ENCODE results near the gene SPATA20.

The SPATA20 gene

DNA sequence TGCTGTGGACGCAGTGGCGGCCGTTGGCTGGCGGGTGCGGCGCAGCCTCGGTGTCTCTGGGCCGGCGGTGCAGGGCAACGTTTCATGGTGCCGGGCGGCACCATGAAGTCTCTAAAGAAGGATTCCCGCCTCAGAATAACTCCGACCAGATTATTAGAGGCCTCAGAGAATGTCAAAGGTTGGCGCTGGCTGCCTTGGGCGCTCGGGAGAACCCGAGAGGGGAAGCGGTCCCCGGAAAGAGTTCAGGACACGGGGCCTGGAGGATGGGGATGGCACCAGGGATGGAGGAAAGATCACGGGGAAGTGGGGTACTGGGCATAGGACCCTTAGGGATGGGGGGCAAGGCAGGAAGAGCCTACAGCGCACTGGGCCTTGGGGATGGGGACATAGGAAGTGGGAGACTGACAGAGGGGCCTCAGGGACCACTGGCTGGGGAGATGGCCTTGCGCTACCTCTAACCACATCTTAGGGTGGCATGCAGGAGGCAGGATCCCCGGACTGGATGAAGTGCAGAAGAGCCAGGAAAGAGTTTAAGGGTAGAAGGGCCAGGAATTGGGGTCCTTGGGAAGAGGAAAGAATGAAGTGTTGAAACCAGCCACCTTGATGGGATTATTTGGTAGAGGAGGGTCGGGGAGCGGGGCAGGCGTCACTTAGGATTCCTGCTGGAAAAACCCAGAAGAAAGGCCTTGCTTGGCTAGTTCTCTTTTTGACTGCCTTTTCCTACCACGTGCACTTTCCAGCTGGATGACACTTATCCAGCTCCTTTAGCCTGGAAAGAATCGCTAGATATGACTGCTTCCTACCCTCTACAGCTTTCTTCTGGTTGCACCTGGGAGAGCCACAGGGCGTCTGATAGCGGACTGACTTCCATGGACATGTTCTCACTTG is 38.2 kb upstream of the SPATA20 start:
- Histone ChIP-seq H3K4me1 (ENCODE audit: control insufficient read depth, insufficient read depth, low read length) (peaks cover 20% of the 10 kb centered on the region), H3K4me3 (ENCODE audit: insufficient read depth, low read depth, low read length) (peak overlapping the region; percentile 59), H3K27ac (ENCODE audit: insufficient read depth, low read depth, low read length, poor library complexity, severe bottlenecking) (no peak overlapping the region), H3K27me3 (ENCODE audit: control insufficient read depth, insufficient read depth, low read length, poor library complexity, severe bottlenecking) (no peaks in the 10 kb centered on the region), H3K9me3 (ENCODE audit: control insufficient read depth, low read length) (no peaks in the 10 kb centered on the region), H3K36me3 (ENCODE audit: control insufficient read depth, insufficient read depth, low read length) (no peaks in the 10 kb centered on the region)
- 27% methylated on average over 32 of the region's 32 CpGs for WGBS, 2 experiments

DNA sequence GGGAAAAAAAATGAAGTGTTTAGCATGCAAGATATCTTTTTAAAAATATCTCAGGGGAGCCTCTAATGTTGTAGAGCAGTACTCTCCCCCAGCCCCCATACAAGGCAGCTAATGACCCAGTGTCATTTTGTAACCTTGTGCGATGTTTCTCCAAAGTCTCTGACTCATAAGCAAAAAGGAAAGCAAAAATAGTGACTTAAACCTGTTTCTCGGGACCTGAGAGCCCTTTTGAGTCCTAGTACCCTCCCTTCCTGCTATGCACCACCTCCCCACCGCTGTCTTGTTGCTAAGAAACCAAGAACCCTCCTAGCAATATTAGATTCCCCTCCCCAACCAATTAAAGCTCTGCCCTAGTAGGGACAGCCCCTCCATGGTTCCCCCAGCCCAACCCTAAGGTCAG is 35.9 kb upstream of the SPATA20 start:
- H3K27ac ChIP-seq (ENCODE audit: insufficient read depth, low read depth, low read length, poor library complexity, severe bottlenecking), result peak overlapping the region; percentile 4

DNA sequence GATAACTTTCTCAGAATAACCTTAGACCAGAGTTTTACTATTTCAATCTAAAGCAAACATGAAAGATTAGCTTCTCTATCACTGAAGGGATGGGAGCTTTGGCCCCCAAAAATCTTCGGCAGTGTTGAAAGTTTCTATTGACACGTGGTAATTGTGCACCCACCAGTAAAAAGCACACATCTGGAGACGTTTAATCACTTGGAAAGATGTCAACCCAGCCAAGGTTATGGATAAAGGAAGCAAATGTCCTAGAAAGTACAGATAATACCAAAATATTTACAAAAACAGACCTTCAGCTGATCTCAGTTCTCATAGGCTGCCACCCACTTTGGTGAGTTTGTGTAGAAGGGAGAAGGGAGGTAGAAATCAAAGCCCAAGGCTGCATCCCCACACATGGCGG is 33.5 kb upstream of the SPATA20 start:
- Histone ChIP-seq H3K36me3 (ENCODE audit: control insufficient read depth, insufficient read depth, low read length) (no peaks in the 10 kb centered on the region), H3K9me3 (ENCODE audit: control insufficient read depth, low read length) (no peaks in the 10 kb centered on the region), H3K27me3 (ENCODE audit: control insufficient read depth, insufficient read depth, low read length, poor library complexity, severe bottlenecking) (no peaks in the 10 kb centered on the region), H3K4me3 (ENCODE audit: insufficient read depth, low read depth, low read length) (no peak overlapping the region), H3K4me1 (ENCODE audit: control insufficient read depth, insufficient read depth, low read length) (peaks cover 37% of the 10 kb centered on the region), H3K27ac (ENCODE audit: insufficient read depth, low read depth, low read length, poor library complexity, severe bottlenecking) (no peak overlapping the region)
- WGBS, 2 experiments, result 91 to 95% methylated on average over 4 of the region's 4 CpGs

More for the DNA sequence above, 35.9 kb upstream of the SPATA20 start:
- WGBS, 2 experiments, result 69 to 74% methylated on average over 3 of the region's 3 CpGs
- no peak overlapping the region for H3K4me3 ChIP-seq (ENCODE audit: insufficient read depth, low read depth, low read length)
- peaks cover 33% of the 10 kb centered on the region for H3K4me1 ChIP-seq (ENCODE audit: control insufficient read depth, insufficient read depth, low read length)
- H3K27me3 ChIP-seq (ENCODE audit: control insufficient read depth, insufficient read depth, low read length, poor library complexity, severe bottlenecking), result no peaks in the 10 kb centered on the region
- no peaks in the 10 kb centered on the region for H3K9me3 ChIP-seq (ENCODE audit: control insufficient read depth, low read length)
- H3K36me3 ChIP-seq (ENCODE audit: control insufficient read depth, insufficient read depth, low read length), result no peaks in the 10 kb centered on the region

DNA sequence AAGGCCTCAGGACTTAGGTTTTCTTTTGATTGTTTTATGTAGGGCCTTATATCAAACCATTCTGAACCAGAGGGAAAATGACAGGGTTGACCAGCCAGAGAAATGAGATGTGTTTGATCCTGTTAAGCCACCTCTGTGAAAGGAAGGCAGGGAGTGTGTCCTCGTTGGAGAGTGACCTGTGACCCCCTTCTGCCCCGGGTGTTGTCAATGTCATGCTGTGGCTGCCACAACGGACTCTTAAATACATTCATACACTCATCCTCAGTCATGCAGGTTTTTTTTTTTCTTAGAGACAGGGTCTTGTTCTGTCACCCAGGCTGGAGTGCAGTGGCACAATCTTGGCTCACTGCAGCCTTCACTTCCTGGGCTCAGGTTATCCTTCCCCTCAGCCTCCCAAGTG is 32.6 kb upstream of the SPATA20 start:
- H3K9me3 ChIP-seq (ENCODE audit: control insufficient read depth, low read length), result no peaks in the 10 kb centered on the region
- no peak overlapping the region for H3K4me3 ChIP-seq (ENCODE audit: insufficient read depth, low read depth, low read length)
- H3K36me3 ChIP-seq (ENCODE audit: control insufficient read depth, insufficient read depth, low read length), result no peaks in the 10 kb centered on the region
- H3K4me1 ChIP-seq (ENCODE audit: control insufficient read depth, insufficient read depth, low read length), result peaks cover 42% of the 10 kb centered on the region
- no peaks in the 10 kb centered on the region for H3K27me3 ChIP-seq (ENCODE audit: control insufficient read depth, insufficient read depth, low read length, poor library complexity, severe bottlenecking)
- 25 to 45% methylated on average over 3 of the region's 3 CpGs for WGBS, 2 experiments
- H3K27ac ChIP-seq (ENCODE audit: insufficient read depth, low read depth, low read length, poor library complexity, severe bottlenecking), result no peak overlapping the region

DNA sequence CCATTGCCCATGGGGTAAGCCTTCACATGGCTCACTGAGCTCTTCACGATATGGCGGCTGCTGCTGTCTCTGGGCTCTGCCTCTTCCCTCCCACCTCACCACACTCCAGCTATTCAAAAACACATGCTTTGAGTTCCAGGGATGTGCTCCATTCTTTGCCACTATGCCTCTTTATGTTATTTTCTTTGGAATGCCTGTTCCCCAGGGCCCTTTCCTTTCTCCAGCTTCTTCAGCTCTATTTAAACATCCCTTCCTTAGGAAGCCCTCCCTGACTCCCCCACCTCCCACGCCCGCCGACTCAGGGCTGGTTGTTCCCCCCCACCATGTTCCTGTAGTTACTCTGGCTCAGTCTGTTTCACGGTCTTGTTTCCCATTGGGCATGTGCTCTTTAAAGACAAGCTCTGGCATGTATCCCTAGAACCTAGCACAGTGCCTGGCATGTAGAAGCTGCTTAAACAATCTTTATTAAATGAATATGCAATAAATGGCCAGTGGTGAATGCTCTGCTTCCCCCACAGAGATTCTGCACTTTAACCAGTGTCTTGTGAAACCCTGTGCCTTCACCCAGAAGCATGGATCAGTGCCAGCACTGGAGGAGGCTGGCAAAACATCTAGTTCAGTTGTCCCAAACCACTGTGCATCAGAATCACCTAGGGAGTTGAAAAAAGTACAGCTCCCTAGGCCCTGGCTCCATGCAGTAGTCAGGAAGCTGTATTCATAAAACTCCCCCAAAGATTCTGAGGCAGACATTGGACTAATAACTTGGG is 31.9 kb upstream of the SPATA20 start:
- Histone ChIP-seq H3K9me3 (ENCODE audit: control insufficient read depth, low read length) (no peaks in the 10 kb centered on the region), H3K27me3 (ENCODE audit: control insufficient read depth, insufficient read depth, low read length, poor library complexity, severe bottlenecking) (no peaks in the 10 kb centered on the region), H3K36me3 (ENCODE audit: control insufficient read depth, insufficient read depth, low read length) (no peaks in the 10 kb centered on the region), H3K27ac (ENCODE audit: insufficient read depth, low read depth, low read length, poor library complexity, severe bottlenecking) (peak overlapping the region; percentile 36), H3K4me1 (ENCODE audit: control insufficient read depth, insufficient read depth, low read length) (peaks cover 38% of the 10 kb centered on the region), H3K4me3 (ENCODE audit: insufficient read depth, low read depth, low read length) (no peak overlapping the region)
- 36 to 52% methylated on average over 6 of the region's 6 CpGs for WGBS, 2 experiments

DNA sequence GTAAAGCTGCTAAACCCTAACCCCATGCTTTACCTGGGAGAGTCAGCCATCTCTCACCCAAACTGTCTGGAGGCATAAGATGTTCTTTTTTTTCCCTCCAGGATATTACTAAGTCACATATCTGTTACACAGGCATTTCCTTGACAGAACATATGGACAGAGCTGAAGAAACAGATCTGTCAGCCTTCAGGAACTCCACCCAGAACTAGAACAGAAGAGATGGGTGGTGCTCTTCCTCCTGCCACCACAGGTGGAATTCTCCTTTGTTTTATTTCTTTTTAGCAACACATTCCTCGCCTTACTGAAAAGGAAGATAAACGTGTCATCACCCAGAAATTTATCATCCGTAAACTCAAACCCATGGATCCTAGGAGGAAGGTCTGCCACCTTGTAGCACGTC is 30.0 kb upstream of the SPATA20 start:
- Histone ChIP-seq H3K9me3 (ENCODE audit: control insufficient read depth, low read length) (no peaks in the 10 kb centered on the region), H3K27me3 (ENCODE audit: control insufficient read depth, insufficient read depth, low read length, poor library complexity, severe bottlenecking) (no peaks in the 10 kb centered on the region), H3K4me1 (ENCODE audit: control insufficient read depth, insufficient read depth, low read length) (peaks cover 27% of the 10 kb centered on the region), H3K4me3 (ENCODE audit: insufficient read depth, low read depth, low read length) (no peak overlapping the region), H3K36me3 (ENCODE audit: control insufficient read depth, insufficient read depth, low read length) (no peaks in the 10 kb centered on the region), H3K27ac (ENCODE audit: insufficient read depth, low read depth, low read length, poor library complexity, severe bottlenecking) (no peak overlapping the region)
- 90 to 93% methylated on average over 4 of the region's 4 CpGs for WGBS, 2 experiments

DNA sequence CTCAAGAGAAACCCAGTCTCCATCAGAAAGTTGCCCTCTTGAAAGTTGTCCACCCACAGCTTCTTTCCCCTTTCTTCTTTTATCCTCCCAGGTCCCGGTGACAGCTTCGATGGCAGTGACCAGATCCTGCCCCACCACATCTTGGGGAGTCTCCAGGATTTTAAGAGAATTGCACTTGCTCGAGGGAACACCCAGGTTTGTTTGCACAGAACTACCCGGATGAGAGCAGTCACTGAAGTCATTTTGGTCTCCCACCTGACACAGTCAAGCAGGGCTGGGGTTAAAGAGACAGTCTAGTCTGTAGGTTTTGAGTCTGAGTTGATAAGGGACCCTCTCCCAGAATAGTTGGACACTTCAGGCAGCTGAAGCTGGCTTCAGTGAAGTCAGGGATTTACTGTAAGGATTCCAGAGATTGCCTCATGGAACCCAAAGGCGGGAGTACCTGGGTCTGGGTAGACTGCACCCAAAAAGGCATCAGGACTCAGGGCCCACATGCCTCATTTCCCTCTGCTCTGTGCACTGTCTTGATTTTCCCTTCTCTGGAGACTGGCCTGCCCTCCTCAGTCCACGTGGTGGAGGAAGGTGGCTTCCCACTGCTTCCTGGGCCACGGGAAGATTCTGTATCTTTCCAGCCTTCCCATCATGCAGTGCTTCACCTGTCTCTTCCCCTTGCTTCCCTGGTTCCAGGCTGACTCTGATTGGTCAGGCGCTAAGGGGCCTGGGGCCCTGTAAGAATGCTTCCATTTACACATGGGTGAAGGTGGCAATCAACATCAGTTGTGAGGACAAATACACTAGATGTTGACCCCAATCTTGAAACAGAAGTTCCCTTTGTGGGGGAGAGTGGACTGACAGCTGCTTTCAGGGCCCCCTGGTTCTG is 29.2 kb upstream of the SPATA20 start:
- peaks cover 27% of the 10 kb centered on the region for H3K4me1 ChIP-seq (ENCODE audit: control insufficient read depth, insufficient read depth, low read length)
- no peak overlapping the region for H3K27ac ChIP-seq (ENCODE audit: insufficient read depth, low read depth, low read length, poor library complexity, severe bottlenecking)
- no peak overlapping the region for H3K4me3 ChIP-seq (ENCODE audit: insufficient read depth, low read depth, low read length)
- H3K36me3 ChIP-seq (ENCODE audit: control insufficient read depth, insufficient read depth, low read length), result no peaks in the 10 kb centered on the region
- no peaks in the 10 kb centered on the region for H3K9me3 ChIP-seq (ENCODE audit: control insufficient read depth, low read length)
- 85 to 89% methylated on average over 8 of the region's 8 CpGs for WGBS, 2 experiments
- H3K27me3 ChIP-seq (ENCODE audit: control insufficient read depth, insufficient read depth, low read length, poor library complexity, severe bottlenecking), result no peaks in the 10 kb centered on the region

DNA sequence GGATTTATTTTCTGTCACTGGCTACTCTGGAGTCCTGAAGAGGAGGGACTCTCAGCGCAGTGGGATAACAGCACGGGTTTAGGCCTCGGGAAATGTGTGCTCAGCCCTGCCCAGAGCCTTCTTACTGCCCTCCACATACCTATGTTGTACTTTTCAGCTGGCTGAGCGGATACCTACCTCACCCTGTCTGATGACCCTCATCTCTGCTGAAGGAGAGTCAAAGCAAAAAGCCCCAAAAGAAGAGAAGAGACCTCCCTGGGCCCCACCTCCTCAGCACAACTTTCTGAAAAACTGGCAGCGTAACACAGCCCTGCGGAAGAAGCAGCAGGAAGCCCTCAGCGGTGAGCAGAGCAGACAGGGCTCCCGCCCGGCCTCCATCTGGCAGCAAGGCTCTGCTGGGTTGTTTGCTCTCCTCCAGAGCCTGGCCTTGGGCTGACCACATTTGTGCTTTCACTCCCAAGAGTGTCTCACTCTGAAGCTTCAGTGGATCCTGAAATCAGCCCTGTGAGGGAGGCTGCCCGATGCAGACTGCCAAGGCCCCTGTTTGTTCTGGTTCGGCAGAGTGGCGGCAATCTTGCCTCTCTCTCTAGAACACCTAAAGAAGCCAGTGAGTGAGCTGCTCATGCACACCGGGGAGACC is 28.5 kb upstream of the SPATA20 start:
- H3K4me1 ChIP-seq (ENCODE audit: control insufficient read depth, insufficient read depth, low read length), result peaks cover 27% of the 10 kb centered on the region
- 78 to 80% methylated on average over 13 of the region's 13 CpGs for WGBS, 2 experiments
- no peak overlapping the region for H3K27ac ChIP-seq (ENCODE audit: insufficient read depth, low read depth, low read length, poor library complexity, severe bottlenecking)
- H3K4me3 ChIP-seq (ENCODE audit: insufficient read depth, low read depth, low read length), result no peak overlapping the region
- no peaks in the 10 kb centered on the region for H3K36me3 ChIP-seq (ENCODE audit: control insufficient read depth, insufficient read depth, low read length)
- no peaks in the 10 kb centered on the region for H3K27me3 ChIP-seq (ENCODE audit: control insufficient read depth, insufficient read depth, low read length, poor library complexity, severe bottlenecking)
- H3K9me3 ChIP-seq (ENCODE audit: control insufficient read depth, low read length), result no peaks in the 10 kb centered on the region

DNA sequence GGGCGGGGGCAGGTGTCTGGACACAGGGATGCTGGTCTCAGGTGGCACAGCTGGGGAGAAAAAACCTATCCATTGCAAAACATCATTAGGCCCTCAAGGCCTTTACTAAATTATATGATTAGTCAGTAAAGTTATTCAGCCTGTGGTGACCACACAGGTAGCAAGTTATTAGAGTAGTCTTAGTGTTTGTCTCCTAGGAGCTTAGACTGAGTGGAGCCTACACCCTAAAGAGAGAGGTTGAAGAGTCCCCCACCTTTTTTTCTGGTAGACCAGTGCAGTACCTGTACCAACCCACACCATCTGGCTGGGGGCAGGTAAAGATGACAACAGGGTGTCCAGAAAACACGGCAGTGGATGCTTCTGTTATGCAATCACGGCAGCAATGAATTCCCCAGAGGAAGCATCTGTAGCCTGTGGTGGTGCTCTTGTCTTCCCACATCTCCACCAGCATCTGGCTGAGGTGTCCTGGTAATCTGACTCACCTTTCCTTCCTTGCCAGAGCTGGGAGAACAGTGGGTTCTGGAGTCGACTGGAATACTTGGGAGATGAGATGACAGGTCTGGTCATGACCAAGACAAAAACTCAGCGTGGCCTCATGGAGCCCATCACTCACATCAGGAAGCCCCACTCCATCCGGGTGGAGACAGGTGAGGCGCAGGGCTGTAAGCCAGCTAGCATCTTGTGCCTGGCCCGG is 27.7 kb upstream of the SPATA20 start:
- Histone ChIP-seq H3K36me3 (ENCODE audit: control insufficient read depth, insufficient read depth, low read length) (no peaks in the 10 kb centered on the region), H3K4me3 (ENCODE audit: insufficient read depth, low read depth, low read length) (no peak overlapping the region), H3K27me3 (ENCODE audit: control insufficient read depth, insufficient read depth, low read length, poor library complexity, severe bottlenecking) (no peaks in the 10 kb centered on the region), H3K4me1 (ENCODE audit: control insufficient read depth, insufficient read depth, low read length) (peaks cover 21% of the 10 kb centered on the region), H3K9me3 (ENCODE audit: control insufficient read depth, low read length) (no peaks in the 10 kb centered on the region), H3K27ac (ENCODE audit: insufficient read depth, low read depth, low read length, poor library complexity, severe bottlenecking) (no peak overlapping the region)
- WGBS, 2 experiments, result 92 to 96% methylated on average over 7 to 8 of the region's 8 CpGs
